Measurements from ENCODE around the gene RUSC2.

RUSC2 gene

DNA sequence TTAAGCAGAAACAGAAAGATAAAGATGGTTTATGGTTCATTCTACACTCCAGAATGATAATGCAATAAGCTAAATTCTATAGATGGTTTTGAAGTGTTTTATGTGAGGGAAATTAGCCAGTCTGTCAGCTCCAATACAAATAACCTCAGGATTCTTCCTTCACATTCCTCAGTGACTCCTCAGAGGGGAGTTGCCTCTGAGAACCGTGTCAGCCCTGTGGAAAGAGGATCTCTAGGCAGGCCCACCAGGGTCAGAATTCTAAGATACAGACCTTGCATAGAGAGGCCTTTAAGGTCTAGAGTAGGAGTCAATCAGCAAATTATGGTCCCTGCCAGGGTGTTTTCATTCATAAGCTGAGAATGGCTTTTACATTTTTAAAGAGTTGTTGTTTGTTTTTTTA, 26.6 kb downstream of the RUSC2 start:
- H3K27ac ChIP-seq (ENCODE audit: low read depth, low read length): peak overlapping the region; percentile 84
- H3K9ac ChIP-seq (ENCODE audit: low read length): no peak overlapping the region
- H2AFZ ChIP-seq (ENCODE audit: insufficient read depth, low read length, poor library complexity): no peak overlapping the region
- no peaks in the 10 kb centered on the region for H3K36me3 ChIP-seq (ENCODE audit: control insufficient read depth in 1 of 2, insufficient read depth in 2 of 2, low read length in 2 of 2)
- no peaks in the 10 kb centered on the region for H3K27me3 ChIP-seq (ENCODE audit: insufficient read depth, low read length)
- H3K9me3 ChIP-seq (ENCODE audit: insufficient read depth, low read depth, low read length): no peaks in the 10 kb centered on the region
- H2AK5ac ChIP-seq (ENCODE audit: low read length): no peak overlapping the region
- H3K79me2 ChIP-seq (ENCODE audit: control insufficient read depth, insufficient read depth, low read length, poor library complexity): peaks cover 2% of the 10 kb centered on the region
- H2BK12ac ChIP-seq (ENCODE audit: low read length): no peak overlapping the region
- H4K8ac ChIP-seq (ENCODE audit: low read depth, low read length): no peak overlapping the region
- no peak overlapping the region for H3K23ac ChIP-seq (ENCODE audit: low read length)
- no peak overlapping the region for H3K18ac ChIP-seq (ENCODE audit: low read length)
- no peak overlapping the region for H4K12ac ChIP-seq (ENCODE audit: low read depth, low read length)
- H2BK120ac ChIP-seq (ENCODE audit: insufficient read depth, low read length, poor library complexity): no peak overlapping the region
- H4K91ac ChIP-seq (ENCODE audit: low read depth, low read length): no peak overlapping the region
- peak overlapping the region; percentile 21 for H3K4me2 ChIP-seq (ENCODE audit: low read length)
- H3K4me3 ChIP-seq (ENCODE audit: low read depth, low read length): no peak overlapping the region
- DNase-seq: peak; percentile 47 to 84
- no peak overlapping the region for H3K4ac ChIP-seq (ENCODE audit: low read depth, low read length)
- peaks cover 30 to 42% of the 10 kb centered on the region in 2 experiments for H3K4me1 ChIP-seq (ENCODE audit: control insufficient read depth in 1 of 2, insufficient read depth in 2 of 2, low read length in 2 of 2)
- no peak overlapping the region for H2BK5ac ChIP-seq (ENCODE audit: low read depth, low read length, poor library complexity)
- peaks cover 29% of the 10 kb centered on the region for H3K79me1 ChIP-seq (ENCODE audit: low read length)
- H3K14ac ChIP-seq (ENCODE audit: low read length): no peak overlapping the region
- WGBS (ENCODE audit: extremely low coverage, insufficient coverage, insufficient read length): no CpG with 5 or more reads among the region's 1 CpG

GRCh38 chr9:35517131-35517530, 27.2 kb downstream of the RUSC2 start:
- Histone ChIP-seq H3K9ac (ENCODE audit: low read length) (no peak overlapping the region), H3K4me3 (ENCODE audit: low read depth, low read length) (no peak overlapping the region), H3K14ac (ENCODE audit: low read length) (peak overlapping the region; percentile 95), H2AK5ac (ENCODE audit: low read length) (peak overlapping the region; percentile 97), H3K4me2 (ENCODE audit: low read length) (no peak overlapping the region), H2AFZ (ENCODE audit: insufficient read depth, low read length, poor library complexity) (peak overlapping the region; percentile 39), H3K18ac (ENCODE audit: low read length) (peak overlapping the region; percentile 90), H3K27ac (ENCODE audit: low read depth, low read length) (peak overlapping the region; percentile 98), H3K23ac (ENCODE audit: low read length) (no peak overlapping the region), H3K79me2 (ENCODE audit: control insufficient read depth, insufficient read depth, low read length, poor library complexity) (peaks cover 2% of the 10 kb centered on the region), H2BK5ac (ENCODE audit: low read depth, low read length, poor library complexity) (peak overlapping the region; percentile 97), H3K4ac (ENCODE audit: low read depth, low read length) (peak overlapping the region; percentile 91), H4K91ac (ENCODE audit: low read depth, low read length) (peak overlapping the region; percentile 94), H2BK120ac (ENCODE audit: insufficient read depth, low read length, poor library complexity) (peak overlapping the region; percentile 98), H4K12ac (ENCODE audit: low read depth, low read length) (peak overlapping the region; percentile 39), H4K8ac (ENCODE audit: low read depth, low read length) (peak overlapping the region; percentile 72), H3K9me3 (ENCODE audit: insufficient read depth, low read depth, low read length) (no peaks in the 10 kb centered on the region), H3K79me1 (ENCODE audit: low read length) (peaks cover 29% of the 10 kb centered on the region), H3K36me3 (ENCODE audit: control insufficient read depth in 1 of 2, insufficient read depth in 2 of 2, low read length in 2 of 2) (no peaks in the 10 kb centered on the region), H2BK12ac (ENCODE audit: low read length) (peak overlapping the region; percentile 99), H3K27me3 (ENCODE audit: insufficient read depth, low read length) (no peaks in the 10 kb centered on the region), H3K4me1 (ENCODE audit: control insufficient read depth in 1 of 2, insufficient read depth in 2 of 2, low read length in 2 of 2) (peaks cover 32 to 47% of the 10 kb centered on the region in 2 experiments)
- WGBS (ENCODE audit: extremely low coverage, insufficient coverage, insufficient read length): no CpG with 5 or more reads among the region's 3 CpGs
- no peak for DNase-seq

- H3K27me3 ChIP-seq (ENCODE audit: insufficient read depth, low read length): no peaks in the 10 kb centered on the region
- H2BK120ac ChIP-seq (ENCODE audit: insufficient read depth, low read length, poor library complexity): peak overlapping the region; percentile 98
- H2AK5ac ChIP-seq (ENCODE audit: low read length): peak overlapping the region; percentile 85
- peak overlapping the region; percentile 39 for H2AFZ ChIP-seq (ENCODE audit: insufficient read depth, low read length, poor library complexity)
- peak overlapping the region; percentile 98 for H3K27ac ChIP-seq (ENCODE audit: low read depth, low read length)
- H3K4me3 ChIP-seq (ENCODE audit: low read depth, low read length): no peak overlapping the region
- peaks cover 2% of the 10 kb centered on the region for H3K79me2 ChIP-seq (ENCODE audit: control insufficient read depth, insufficient read depth, low read length, poor library complexity)
- H2BK12ac ChIP-seq (ENCODE audit: low read length): peak overlapping the region; percentile 99
- peak overlapping the region; percentile 97 for H2BK5ac ChIP-seq (ENCODE audit: low read depth, low read length, poor library complexity)
- H4K12ac ChIP-seq (ENCODE audit: low read depth, low read length): no peak overlapping the region
- peak overlapping the region; percentile 90 for H3K18ac ChIP-seq (ENCODE audit: low read length)
- H3K4ac ChIP-seq (ENCODE audit: low read depth, low read length): peak overlapping the region; percentile 91
- WGBS (ENCODE audit: extremely low coverage, insufficient coverage, insufficient read length): no CpG with 5 or more reads among the region's 3 CpGs
- peaks cover 32 to 49% of the 10 kb centered on the region in 2 experiments for H3K4me1 ChIP-seq (ENCODE audit: control insufficient read depth in 1 of 2, insufficient read depth in 2 of 2, low read length in 2 of 2)
- H3K79me1 ChIP-seq (ENCODE audit: low read length): peaks cover 30% of the 10 kb centered on the region
- H4K91ac ChIP-seq (ENCODE audit: low read depth, low read length): peak overlapping the region; percentile 94
- H3K4me2 ChIP-seq (ENCODE audit: low read length): no peak overlapping the region
- no peak overlapping the region for H3K9ac ChIP-seq (ENCODE audit: low read length)
- H3K14ac ChIP-seq (ENCODE audit: low read length): peak overlapping the region; percentile 95
- peak in 1 of 2 donors; percentile 5 for DNase-seq
- H3K23ac ChIP-seq (ENCODE audit: low read length): no peak overlapping the region
- H3K9me3 ChIP-seq (ENCODE audit: insufficient read depth, low read depth, low read length): no peaks in the 10 kb centered on the region
- peak overlapping the region; percentile 73 for H4K8ac ChIP-seq (ENCODE audit: low read depth, low read length)
- H3K36me3 ChIP-seq (ENCODE audit: control insufficient read depth in 1 of 2, insufficient read depth in 2 of 2, low read length in 2 of 2): no peaks in the 10 kb centered on the region
Measured at GRCh38 chr9:35517552-35518224, 27.8 kb downstream of the RUSC2 start.

- H3K9me3 ChIP-seq (ENCODE audit: insufficient read depth, low read depth, low read length): no peaks in the 10 kb centered on the region
- H3K4me1 ChIP-seq (ENCODE audit: control insufficient read depth in 1 of 2, insufficient read depth in 2 of 2, low read length in 2 of 2): peaks cover 32 to 49% of the 10 kb centered on the region in 2 experiments
- peak overlapping the region; percentile 33 for H3K4me2 ChIP-seq (ENCODE audit: low read length)
- peak overlapping the region; percentile 96 for H2BK5ac ChIP-seq (ENCODE audit: low read depth, low read length, poor library complexity)
- no peaks in the 10 kb centered on the region for H3K36me3 ChIP-seq (ENCODE audit: control insufficient read depth in 1 of 2, insufficient read depth in 2 of 2, low read length in 2 of 2)
- no peak overlapping the region for H3K4ac ChIP-seq (ENCODE audit: low read depth, low read length)
- peaks cover 2% of the 10 kb centered on the region for H3K79me2 ChIP-seq (ENCODE audit: control insufficient read depth, insufficient read depth, low read length, poor library complexity)
- H3K27ac ChIP-seq (ENCODE audit: low read depth, low read length): peak overlapping the region; percentile 98
- H3K14ac ChIP-seq (ENCODE audit: low read length): no peak overlapping the region
- peak; percentile 95 to 96 for DNase-seq
- WGBS (ENCODE audit: extremely low coverage, insufficient coverage, insufficient read length): no CpG with 5 or more reads among the region's 4 CpGs
- peak overlapping the region; percentile 97 for H4K91ac ChIP-seq (ENCODE audit: low read depth, low read length)
- no peak overlapping the region for H3K23ac ChIP-seq (ENCODE audit: low read length)
- no peaks in the 10 kb centered on the region for H3K27me3 ChIP-seq (ENCODE audit: insufficient read depth, low read length)
- no peak overlapping the region for H3K4me3 ChIP-seq (ENCODE audit: low read depth, low read length)
- no peak overlapping the region for H2AK5ac ChIP-seq (ENCODE audit: low read length)
- H3K18ac ChIP-seq (ENCODE audit: low read length): no peak overlapping the region
- no peak overlapping the region for H3K9ac ChIP-seq (ENCODE audit: low read length)
- H4K8ac ChIP-seq (ENCODE audit: low read depth, low read length): no peak overlapping the region
- H3K79me1 ChIP-seq (ENCODE audit: low read length): peaks cover 30% of the 10 kb centered on the region
- peak overlapping the region; percentile 89 for H2BK120ac ChIP-seq (ENCODE audit: insufficient read depth, low read length, poor library complexity)
- H4K12ac ChIP-seq (ENCODE audit: low read depth, low read length): no peak overlapping the region
- H2BK12ac ChIP-seq (ENCODE audit: low read length): peak overlapping the region; percentile 85
- H2AFZ ChIP-seq (ENCODE audit: insufficient read depth, low read length, poor library complexity): no peak overlapping the region
Measured at GRCh38 chr9:35518225-35518821, 28.4 kb downstream of the RUSC2 start.

Measured in trophoblast cell (in vitro differentiated cells and primary cell).